GM20000 (cell line): Measurements from ENCODE around the gene CCDC106.

ENCODE experiments used
- DNase-seq: peaks from one replicate; pipeline ENCODE4 v3.0.0; 2012; ENCODE audit warnings: low spot score
- TF ChIP-seq, protein P1 (sequence below): IDR thresholded peaks from 2 replicates; pipeline ENCODE4 v1.5.1; 2012; ENCODE audit warnings: mild to moderate bottlenecking, control low read depth; ENCODE audit errors: extremely low read depth, missing control alignments

The CCDC106 gene

DNA sequence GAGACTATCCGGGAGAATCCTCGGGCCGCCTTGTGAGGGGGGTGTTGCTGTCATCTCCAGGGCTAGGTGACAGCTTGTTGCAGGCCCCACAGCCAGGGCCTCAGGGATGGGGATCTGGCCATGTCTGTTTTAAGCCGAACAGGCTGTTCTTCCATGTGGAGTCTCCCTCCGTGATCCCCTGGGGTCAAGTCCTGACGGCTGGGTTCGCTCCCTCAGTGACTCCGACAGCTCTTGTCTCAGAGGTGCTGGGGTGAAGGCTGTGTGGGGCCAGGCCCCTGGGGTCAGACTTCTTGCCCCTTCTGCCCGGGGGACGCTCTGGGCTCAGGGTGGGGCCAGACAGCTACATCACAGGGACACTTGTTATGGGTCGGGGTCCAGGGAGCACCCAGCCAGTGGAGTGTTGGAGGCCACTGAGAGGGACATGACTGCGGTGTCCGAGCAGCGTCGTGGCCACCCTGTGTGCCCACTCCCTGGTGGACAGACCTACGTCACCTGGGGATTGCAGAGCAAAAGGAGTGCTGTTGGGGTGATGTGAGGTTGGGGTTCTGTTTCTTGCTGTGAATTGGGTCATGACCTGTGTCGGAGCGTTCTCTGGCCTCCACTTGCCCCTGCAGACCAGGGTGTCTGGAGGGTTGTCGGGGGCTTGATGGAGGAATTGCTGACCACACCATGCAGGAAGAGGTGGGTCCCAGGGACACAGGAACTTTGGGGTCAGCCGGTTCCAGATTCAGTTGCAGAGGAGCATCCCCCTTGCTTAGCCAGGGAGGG lies 48.5 kb downstream of the CCDC106 start:
- TF ChIP-seq, protein P1, sequence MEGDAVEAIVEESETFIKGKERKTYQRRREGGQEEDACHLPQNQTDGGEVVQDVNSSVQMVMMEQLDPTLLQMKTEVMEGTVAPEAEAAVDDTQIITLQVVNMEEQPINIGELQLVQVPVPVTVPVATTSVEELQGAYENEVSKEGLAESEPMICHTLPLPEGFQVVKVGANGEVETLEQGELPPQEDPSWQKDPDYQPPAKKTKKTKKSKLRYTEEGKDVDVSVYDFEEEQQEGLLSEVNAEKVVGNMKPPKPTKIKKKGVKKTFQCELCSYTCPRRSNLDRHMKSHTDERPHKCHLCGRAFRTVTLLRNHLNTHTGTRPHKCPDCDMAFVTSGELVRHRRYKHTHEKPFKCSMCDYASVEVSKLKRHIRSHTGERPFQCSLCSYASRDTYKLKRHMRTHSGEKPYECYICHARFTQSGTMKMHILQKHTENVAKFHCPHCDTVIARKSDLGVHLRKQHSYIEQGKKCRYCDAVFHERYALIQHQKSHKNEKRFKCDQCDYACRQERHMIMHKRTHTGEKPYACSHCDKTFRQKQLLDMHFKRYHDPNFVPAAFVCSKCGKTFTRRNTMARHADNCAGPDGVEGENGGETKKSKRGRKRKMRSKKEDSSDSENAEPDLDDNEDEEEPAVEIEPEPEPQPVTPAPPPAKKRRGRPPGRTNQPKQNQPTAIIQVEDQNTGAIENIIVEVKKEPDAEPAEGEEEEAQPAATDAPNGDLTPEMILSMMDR = no peak
- DNase-seq = no peak

DNA sequence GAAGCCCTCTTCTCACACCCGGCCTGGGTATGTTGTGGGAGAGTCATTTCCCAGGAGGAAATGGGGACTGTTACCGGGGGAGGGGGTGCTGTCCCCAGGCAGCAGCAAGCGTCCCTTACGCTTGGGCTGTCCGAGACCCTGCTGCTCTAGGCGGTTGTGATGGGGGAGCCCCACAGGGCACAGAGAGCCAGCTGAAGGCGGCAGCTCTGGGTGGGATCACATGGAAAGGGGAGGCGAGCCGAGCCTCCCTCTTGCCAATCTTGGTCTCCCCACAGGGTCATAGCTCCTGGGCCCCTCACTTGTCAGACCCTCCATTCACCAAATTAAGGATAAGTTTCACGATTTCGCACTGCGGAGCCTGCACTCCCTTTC lies 49.0 kb downstream of the CCDC106 start:
- TF ChIP-seq, protein P1 = no peak
- no peak for DNase-seq

DNA sequence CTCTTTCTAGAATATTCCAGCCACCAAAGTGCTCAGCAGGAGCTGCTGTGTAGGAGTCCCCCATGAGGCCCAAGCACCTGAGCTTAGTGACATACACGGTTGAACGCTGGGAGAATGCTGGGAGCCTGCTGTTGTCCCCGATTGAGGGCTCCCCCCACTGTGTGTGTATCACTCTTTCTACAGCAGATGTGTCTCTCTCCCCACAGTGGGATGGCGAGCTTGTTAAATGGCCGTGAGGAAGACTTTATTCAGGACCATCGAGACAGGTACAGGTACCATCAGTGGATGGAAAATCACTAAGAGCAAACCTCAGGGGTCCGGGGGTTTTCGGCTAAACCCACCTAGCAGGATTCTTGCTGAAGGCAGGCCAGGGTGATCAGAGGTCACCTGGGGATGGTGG lies 49.7 kb downstream of the CCDC106 start:
- TF ChIP-seq, protein P1 = no peak
- no peak for DNase-seq

DNA sequence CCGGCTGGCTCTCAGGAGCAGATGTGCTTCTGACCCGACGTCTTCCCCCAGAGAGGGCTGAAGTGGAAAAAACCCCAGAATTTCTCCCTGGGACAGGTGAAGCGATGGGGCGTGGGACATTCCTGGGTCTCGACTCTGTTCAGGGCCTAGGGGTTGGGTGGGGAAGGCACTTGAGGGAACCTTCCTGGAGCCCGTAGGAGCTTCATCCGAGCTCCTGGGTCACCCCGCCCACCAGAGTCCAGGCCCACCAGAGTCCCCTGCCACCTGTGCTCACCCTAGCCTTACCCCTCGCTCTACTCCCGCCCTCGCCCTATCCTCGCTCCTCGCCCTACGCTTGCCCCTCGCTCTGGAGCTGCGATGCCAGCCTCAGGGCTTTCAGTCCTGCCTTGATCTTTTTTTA lies 50.2 kb downstream of the CCDC106 start:
- DNase-seq = no peak
- TF ChIP-seq, protein P1 = no peak

DNA sequence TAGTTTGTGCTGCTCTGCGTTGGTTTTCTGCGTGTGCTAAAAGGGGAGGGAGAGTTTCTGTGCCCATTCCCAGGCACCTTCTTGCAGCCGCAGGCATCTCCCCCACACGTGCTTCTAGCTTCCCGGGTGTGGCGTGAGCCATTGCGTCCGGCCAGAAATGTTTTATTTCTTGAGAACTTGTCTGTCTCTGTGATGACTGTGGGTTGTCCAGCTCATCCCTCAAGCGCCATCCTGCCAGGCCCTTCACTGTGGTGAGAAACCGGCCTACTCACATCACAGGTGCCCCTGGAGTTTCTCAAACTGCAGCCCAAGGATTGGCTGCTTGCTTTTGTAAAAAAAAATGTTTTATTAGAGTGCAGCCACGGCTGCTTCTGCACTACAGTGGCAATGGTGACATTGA lies 51.2 kb downstream of the CCDC106 start:
- TF ChIP-seq, protein P1 = no peak
- DNase-seq = no peak

DNA sequence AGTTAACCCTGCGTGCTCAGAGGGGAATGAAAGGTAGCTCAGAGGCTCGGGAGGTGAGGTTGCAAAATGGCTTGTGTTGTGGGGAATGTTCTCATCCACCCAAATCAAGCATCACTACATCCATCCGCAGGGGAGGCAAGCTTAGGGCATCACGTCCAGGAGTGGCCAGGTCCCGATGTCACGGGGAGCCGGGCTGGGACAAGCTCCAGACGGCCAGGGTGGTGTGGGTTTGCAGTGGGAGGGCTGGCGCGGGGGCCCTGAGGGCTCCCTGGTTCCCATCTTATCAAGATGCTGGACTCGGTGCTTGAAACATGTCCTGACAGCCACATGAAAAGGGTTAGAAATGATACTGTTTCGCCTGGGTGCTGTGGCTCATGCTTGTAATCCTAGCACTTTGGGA lies 52.8 kb downstream of the CCDC106 start:
- TF ChIP-seq, protein P1 = no peak
- DNase-seq = peak; percentile 10

DNA sequence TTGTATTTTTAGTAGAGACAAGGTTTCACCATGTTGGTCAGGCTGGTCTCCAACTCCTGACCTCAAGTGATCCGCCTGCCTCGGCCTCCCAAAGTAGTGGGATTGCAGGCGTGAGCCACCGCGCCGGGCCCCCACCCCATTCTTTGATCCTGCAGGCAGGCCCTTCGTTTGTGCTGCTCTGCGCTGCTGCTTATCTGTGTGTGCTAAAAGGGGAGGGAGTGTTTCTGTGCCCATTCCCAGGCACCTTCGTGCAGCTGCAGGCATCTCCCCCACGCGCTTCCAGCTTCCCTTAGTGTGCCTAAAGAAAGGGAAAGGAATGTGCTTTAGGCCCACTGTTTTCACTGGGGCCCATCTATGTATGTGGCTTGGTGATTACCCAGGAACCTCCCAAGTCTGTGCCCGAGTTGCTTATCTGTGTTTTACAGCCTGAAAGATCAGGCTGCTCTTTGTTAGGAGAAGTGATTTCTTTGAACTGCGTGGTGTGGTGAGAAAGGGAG lies 54.2 kb downstream of the CCDC106 start:
- DNase-seq = no peak
- TF ChIP-seq, protein P1 = no peak
